ENCODE results near the gene CFAP61.
"Not testable (repeated sequence)": the region's sequence is repeated elsewhere in the genome, so short reads cannot be mapped to it uniquely, and the experiment has no call there.

The CFAP61 gene

GRCh38 chr20:20052074-20052970, at the start of gene CFAP61, which contains the start of gene CRNKL1:
Gene CFAP61 (plus strand): TSS chr20:20052532. CDS start chr20:20056654, 4,122 bp downstream.
Gene CRNKL1 (minus strand): TSS chr20:20052466. CDS start chr20:20052342, 124 bp downstream.
- Mint-ChIP-seq H3K36me3 (ENCODE audit: low read depth) (peaks cover 30% of the 10 kb centered on the region), H3K4me1 (ENCODE audit: low read depth) (peaks cover 23% of the 10 kb centered on the region), H3K27me3 (peaks cover 7% of the 10 kb centered on the region), H3K27ac (peak within 1 kb of the TSS; percentile 98), H3K4me3 (peak within 1 kb of the TSS; percentile 100), H3K9me3 (no peaks in the 10 kb centered on the region)

GRCh38 chr20:20003031-20003954, 49.0 kb upstream of the CFAP61 start:
- Mint-ChIP-seq H3K27me3 (peaks cover 46% of the 10 kb centered on the region), H3K4me1 (ENCODE audit: low read depth) (peaks cover 21% of the 10 kb centered on the region), H3K27ac (peak overlapping the region; percentile 41), H3K4me3 (peak overlapping the region; percentile 76), H3K36me3 (ENCODE audit: low read depth) (no peaks in the 10 kb centered on the region), H3K9me3 (no peaks in the 10 kb centered on the region)

- peak overlapping the region; percentile 76 for H3K4me3 Mint-ChIP-seq
- peaks cover 49% of the 10 kb centered on the region for H3K27me3 Mint-ChIP-seq
- not testable (repeated sequence) for H3K9me3 Mint-ChIP-seq; H3K27ac Mint-ChIP-seq; H3K36me3 Mint-ChIP-seq (ENCODE audit: low read depth)
- H3K4me1 Mint-ChIP-seq (ENCODE audit: low read depth), result peaks cover 21% of the 10 kb centered on the region
Measured at GRCh38 chr20:20003955-20004322, 48.4 kb upstream of the CFAP61 start.

GRCh38 chr20:20005342-20005741, 47.0 kb upstream of the CFAP61 start:
- Mint-ChIP-seq H3K27ac (no peak overlapping the region), H3K9me3 (no peaks in the 10 kb centered on the region), H3K36me3 (ENCODE audit: low read depth) (no peaks in the 10 kb centered on the region), H3K27me3 (peaks cover 49% of the 10 kb centered on the region), H3K4me3 (no peak overlapping the region), H3K4me1 (ENCODE audit: low read depth) (peaks cover 21% of the 10 kb centered on the region)

- no peaks in the 10 kb centered on the region for H3K9me3 Mint-ChIP-seq
- H3K36me3 Mint-ChIP-seq (ENCODE audit: low read depth), result no peaks in the 10 kb centered on the region
- no peak overlapping the region for H3K4me3 Mint-ChIP-seq
- no peak overlapping the region for H3K27ac Mint-ChIP-seq
- peaks cover 12% of the 10 kb centered on the region for H3K27me3 Mint-ChIP-seq
- H3K4me1 Mint-ChIP-seq (ENCODE audit: low read depth), result peaks cover 3% of the 10 kb centered on the region
Measured at GRCh38 chr20:20009784-20010253, 42.5 kb upstream of the CFAP61 start.

- no peak overlapping the region for H3K27ac Mint-ChIP-seq
- H3K36me3 Mint-ChIP-seq (ENCODE audit: low read depth), result no peaks in the 10 kb centered on the region
- H3K27me3 Mint-ChIP-seq, result peaks cover 12% of the 10 kb centered on the region
- H3K4me1 Mint-ChIP-seq (ENCODE audit: low read depth), result peaks cover 4% of the 10 kb centered on the region
- H3K4me3 Mint-ChIP-seq, result no peak overlapping the region
- no peaks in the 10 kb centered on the region for H3K9me3 Mint-ChIP-seq
Measured at GRCh38 chr20:20010639-20011500, 41.5 kb upstream of the CFAP61 start.

GRCh38 chr20:20012541-20012940, 39.8 kb upstream of the CFAP61 start:
- Mint-ChIP-seq H3K36me3 (ENCODE audit: low read depth) (no peaks in the 10 kb centered on the region), H3K4me1 (ENCODE audit: low read depth) (peaks cover 10% of the 10 kb centered on the region), H3K27me3 (peaks cover 12% of the 10 kb centered on the region), H3K9me3 (no peaks in the 10 kb centered on the region), H3K4me3 (no peak overlapping the region), H3K27ac (no peak overlapping the region)

GRCh38 chr20:20014659-20015058, 37.7 kb upstream of the CFAP61 start:
- H3K4me3 Mint-ChIP-seq, result no peak overlapping the region

GRCh38 chr20:20017001-20017843, 35.1 kb upstream of the CFAP61 start, which contains the start of gene NAA20:
Gene NAA20 (plus strand): TSS chr20:20017362. CDS start chr20:20017397, 35 bp downstream.
- no peaks in the 10 kb centered on the region for H3K9me3 Mint-ChIP-seq
- no peaks in the 10 kb centered on the region for H3K27me3 Mint-ChIP-seq
- peak within 1 kb of the TSS; percentile 85 for H3K27ac Mint-ChIP-seq
- H3K4me1 Mint-ChIP-seq (ENCODE audit: low read depth), result peaks cover 50% of the 10 kb centered on the region
- H3K36me3 Mint-ChIP-seq (ENCODE audit: low read depth), result peaks cover 35% of the 10 kb centered on the region
- H3K4me3 Mint-ChIP-seq, result peak within 1 kb of the TSS; percentile 93

More at GRCh38 chr20:20014659-20015058, 37.7 kb upstream of the CFAP61 start:
- Mint-ChIP-seq H3K27me3 (peaks cover 4% of the 10 kb centered on the region), H3K36me3 (ENCODE audit: low read depth) (peaks cover 14% of the 10 kb centered on the region), H3K4me1 (ENCODE audit: low read depth) (peaks cover 27% of the 10 kb centered on the region), H3K9me3 (no peaks in the 10 kb centered on the region), H3K27ac (no peak overlapping the region)

GRCh38 chr20:20017844-20018185, 34.5 kb upstream of the CFAP61 start:
- Mint-ChIP-seq H3K27ac (peak overlapping the region; percentile 79), H3K4me1 (ENCODE audit: low read depth) (peaks cover 50% of the 10 kb centered on the region), H3K27me3 (no peaks in the 10 kb centered on the region), H3K9me3 (no peaks in the 10 kb centered on the region), H3K4me3 (peak overlapping the region; percentile 93), H3K36me3 (ENCODE audit: low read depth) (peaks cover 35% of the 10 kb centered on the region)

GRCh38 chr20:20018366-20018765, 34.0 kb upstream of the CFAP61 start:
- no peaks in the 10 kb centered on the region for H3K9me3 Mint-ChIP-seq
- H3K27ac Mint-ChIP-seq, result peak overlapping the region; percentile 85
- peaks cover 50% of the 10 kb centered on the region for H3K4me1 Mint-ChIP-seq (ENCODE audit: low read depth)
- H3K27me3 Mint-ChIP-seq, result no peaks in the 10 kb centered on the region
- H3K4me3 Mint-ChIP-seq, result peak overlapping the region; percentile 93
- H3K36me3 Mint-ChIP-seq (ENCODE audit: low read depth), result peaks cover 36% of the 10 kb centered on the region

- no peaks in the 10 kb centered on the region for H3K9me3 Mint-ChIP-seq
- peak overlapping the region; percentile 47 for H3K27ac Mint-ChIP-seq
- H3K4me3 Mint-ChIP-seq, result peak overlapping the region; percentile 93
- H3K36me3 Mint-ChIP-seq (ENCODE audit: low read depth), result peaks cover 44% of the 10 kb centered on the region
- peaks cover 50% of the 10 kb centered on the region for H3K4me1 Mint-ChIP-seq (ENCODE audit: low read depth)
- no peaks in the 10 kb centered on the region for H3K27me3 Mint-ChIP-seq
Measured at GRCh38 chr20:20019123-20019522, 33.2 kb upstream of the CFAP61 start.

- H3K27ac Mint-ChIP-seq, result peak overlapping the region; percentile 86
- H3K27me3 Mint-ChIP-seq, result no peaks in the 10 kb centered on the region
- H3K9me3 Mint-ChIP-seq, result no peaks in the 10 kb centered on the region
- peaks cover 53% of the 10 kb centered on the region for H3K36me3 Mint-ChIP-seq (ENCODE audit: low read depth)
- H3K4me3 Mint-ChIP-seq, result peak overlapping the region; percentile 71
- H3K4me1 Mint-ChIP-seq (ENCODE audit: low read depth), result peaks cover 46% of the 10 kb centered on the region
Measured at GRCh38 chr20:20020908-20021307, 31.4 kb upstream of the CFAP61 start.

Data from stimulated activated naive CD8-positive, alpha-beta T cell treated with anti-CD3 and anti-CD28 coated beads, Interleukin-15, Interleukin-2, amounts not matched to agents 100 ng/mL and 50 ng/mL, for 24 hours (primary cell).